Vagina (tissue), 2 donors: Measurements from ENCODE around the gene ZNRF1. TPM values are rescaled to one million over a fixed set of nuclear protein-coding genes. Genes with fewer than 3 reads are reported as not detected.

Source experiments
- DNase-seq, 2 donors: peaks; one replicate each; pipeline ENCODE4 v3.0.0-alpha.2; 2017; ENCODE audit errors: extremely low spot score in 2 of 2
- H3K27ac ChIP-seq: fragments of 200-600 bp; sonication (generic); one replicate; pipeline ENCODE4 v1.5.1; 2019
- H3K27me3 ChIP-seq: fragments of 200-600 bp; sonication (generic); one replicate; pipeline ENCODE4 v1.5.1; 2019
- H3K36me3 ChIP-seq, 2 donors: fragments of 200-600 bp; sonication (generic); one replicate each; pipeline ENCODE4 v1.5.1; 2017 to 2019
- H3K4me1 ChIP-seq: fragments of 200-600 bp; sonication (generic); one replicate; pipeline ENCODE4 v1.5.1; 2019
- H3K4me3 ChIP-seq, 2 donors: fragments of 200-600 bp; sonication (generic); 1 replicate in 1 of 2; 2 replicates in 1 of 2; pipeline ENCODE4 v1.5.1; 2016 to 2019
- H3K9me3 ChIP-seq: fragments of 200-600 bp; sonication (generic); one replicate; pipeline ENCODE4 v1.5.1; 2019
- POLR2A ChIP-seq, 2 donors: fragments of 450-650 bp; IDR thresholded peaks; one replicate each; pipeline ENCODE4 v1.6.1; 2017; ENCODE audit warnings: antibody characterized with exemption in 2 of 2, mild to moderate bottlenecking in 2 of 2, moderate library complexity in 2 of 2
- POLR2AphosphoS5 ChIP-seq, 2 donors: sonication (generic); formaldehyde crosslinking; IDR thresholded peaks; one replicate each; pipeline ENCODE4 v1.9.0; 2017; ENCODE audit warnings: antibody characterized with exemption in 2 of 2, mild to moderate bottlenecking in 2 of 2, low read depth in 1 of 2; ENCODE audit not compliant: insufficient read depth in 1 of 2
- intact Hi-C: fragments of 100-400 bp; cut with DNase I; formaldehyde crosslinking; loops from one replicate; pipeline ENCODE4 v1.15.1; 2023
- total RNA-seq: library from RNA; depleted of rRNA; stranded (reverse); fragments of >200 nt; gene quantifications from one replicate; pipeline ENCODE4 v1.2.3, GENCODE V29; 2016
- TF ChIP-seq, protein P1 (sequence below), 3 experiments: fragments of 450-650 bp in 2 of 3; fragments of 200-600 bp in 1 of 3; sonication (generic) in 1 of 3; IDR thresholded peaks; one replicate each; pipeline ENCODE4 v1.5.1; 2017 to 2019; ENCODE audit warnings: antibody characterized with exemption in 3 of 3, mild to moderate bottlenecking in 2 of 3, moderate library complexity in 2 of 3

ZNRF1 gene
- total RNA-seq, 1 donor from 2014 or later: 20.1 TPM

DNA sequence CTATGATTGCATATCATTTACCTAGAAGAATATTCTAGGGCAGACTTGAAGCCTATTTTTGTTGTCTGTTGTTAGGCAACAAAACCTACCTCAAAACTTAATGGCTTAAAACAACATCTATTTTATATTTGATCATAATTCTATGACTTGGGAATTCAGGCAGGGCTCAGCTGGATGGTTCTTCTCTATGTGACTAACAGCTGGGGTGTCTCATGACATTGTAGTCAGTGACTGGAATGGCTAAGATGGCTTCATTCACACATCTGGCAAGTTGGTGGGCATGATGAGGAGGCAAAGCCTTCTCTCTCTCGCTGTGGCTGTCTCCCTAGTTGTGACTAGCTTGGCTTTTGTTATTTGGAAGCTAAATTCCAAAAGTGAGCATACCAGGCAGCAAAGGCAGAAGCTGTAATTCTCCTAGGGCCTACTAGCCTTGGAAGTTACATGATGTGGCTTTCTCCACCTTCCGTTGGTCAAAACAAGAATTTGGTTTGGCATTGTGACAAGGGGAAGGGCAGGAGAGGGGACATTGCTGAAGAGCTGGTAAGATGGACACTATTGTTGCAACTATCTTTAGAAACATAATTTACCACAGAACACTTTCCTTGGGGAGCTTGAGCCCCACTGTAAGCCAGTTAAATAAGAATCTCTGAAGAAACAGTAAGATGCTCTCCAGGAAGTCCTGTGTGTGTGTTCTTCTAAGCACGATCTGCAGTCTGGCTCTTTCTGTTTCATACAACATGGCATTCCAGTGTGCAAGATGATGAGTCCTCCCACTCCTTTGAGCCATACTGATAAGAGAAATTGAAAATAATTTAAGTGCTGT is 39.4 kb downstream of the ZNRF1 start:
- H3K4me1 ChIP-seq: peaks cover 14% of the 10 kb centered on the region
- intact Hi-C loops: no loop called here
- no peak overlapping the region for H3K27ac ChIP-seq
- H3K27me3 ChIP-seq: no peaks in the 10 kb centered on the region
- DNase-seq: no peak
- TF ChIP-seq POLR2AphosphoS5 (IDR thresholded peaks at IDR 0.05; ENCODE audit: insufficient read depth in 1 of 2, low read depth in 1 of 2) (no peak), POLR2A (IDR thresholded peaks at IDR 0.05) (no peak)
- TF ChIP-seq, protein P1, sequence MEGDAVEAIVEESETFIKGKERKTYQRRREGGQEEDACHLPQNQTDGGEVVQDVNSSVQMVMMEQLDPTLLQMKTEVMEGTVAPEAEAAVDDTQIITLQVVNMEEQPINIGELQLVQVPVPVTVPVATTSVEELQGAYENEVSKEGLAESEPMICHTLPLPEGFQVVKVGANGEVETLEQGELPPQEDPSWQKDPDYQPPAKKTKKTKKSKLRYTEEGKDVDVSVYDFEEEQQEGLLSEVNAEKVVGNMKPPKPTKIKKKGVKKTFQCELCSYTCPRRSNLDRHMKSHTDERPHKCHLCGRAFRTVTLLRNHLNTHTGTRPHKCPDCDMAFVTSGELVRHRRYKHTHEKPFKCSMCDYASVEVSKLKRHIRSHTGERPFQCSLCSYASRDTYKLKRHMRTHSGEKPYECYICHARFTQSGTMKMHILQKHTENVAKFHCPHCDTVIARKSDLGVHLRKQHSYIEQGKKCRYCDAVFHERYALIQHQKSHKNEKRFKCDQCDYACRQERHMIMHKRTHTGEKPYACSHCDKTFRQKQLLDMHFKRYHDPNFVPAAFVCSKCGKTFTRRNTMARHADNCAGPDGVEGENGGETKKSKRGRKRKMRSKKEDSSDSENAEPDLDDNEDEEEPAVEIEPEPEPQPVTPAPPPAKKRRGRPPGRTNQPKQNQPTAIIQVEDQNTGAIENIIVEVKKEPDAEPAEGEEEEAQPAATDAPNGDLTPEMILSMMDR (IDR thresholded peaks at IDR 0.05): no peak
- H3K4me3 ChIP-seq: no peak overlapping the region
- H3K36me3 ChIP-seq: peaks cover 0 to 8% of the 10 kb centered on the region in 2 donors
- H3K9me3 ChIP-seq: peaks cover 10% of the 10 kb centered on the region

DNA sequence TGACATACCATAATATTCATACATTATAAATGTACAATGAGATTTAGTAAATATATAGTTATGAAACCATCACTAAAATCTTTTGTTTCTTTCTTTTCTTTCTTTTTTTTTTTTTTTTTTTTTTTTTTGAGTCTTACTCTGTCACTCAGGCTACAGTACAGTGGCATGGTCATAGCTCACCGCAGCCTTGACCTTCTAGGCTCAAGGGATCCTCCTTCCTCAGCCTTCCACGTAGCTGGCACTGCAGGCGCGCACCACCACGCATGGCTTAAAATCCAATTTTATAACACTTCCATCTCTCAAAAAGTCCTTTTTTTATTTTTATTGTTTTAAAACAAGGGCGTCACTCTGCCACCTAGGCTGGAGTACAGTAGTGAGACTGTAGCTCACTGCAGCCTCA is 41.1 kb downstream of the ZNRF1 start:
- no peak for DNase-seq
- intact Hi-C loops: loop anchor here (5.0 kb wide), 1 partner anchor 38 kb away; no protein-coding TSS in a partner anchor
- H3K4me1 ChIP-seq: peaks cover 30% of the 10 kb centered on the region
- H3K27me3 ChIP-seq: no peaks in the 10 kb centered on the region
- peaks cover 0 to 8% of the 10 kb centered on the region in 2 donors for H3K36me3 ChIP-seq
- H3K9me3 ChIP-seq: peaks cover 10% of the 10 kb centered on the region
- H3K27ac ChIP-seq: no peak overlapping the region
- H3K4me3 ChIP-seq: no peak overlapping the region
- TF ChIP-seq POLR2AphosphoS5 (IDR thresholded peaks at IDR 0.05; ENCODE audit: insufficient read depth in 1 of 2, low read depth in 1 of 2) (no peak), POLR2A (IDR thresholded peaks at IDR 0.05) (no peak)
- TF ChIP-seq, protein P1 (IDR thresholded peaks at IDR 0.05): no peak

DNA sequence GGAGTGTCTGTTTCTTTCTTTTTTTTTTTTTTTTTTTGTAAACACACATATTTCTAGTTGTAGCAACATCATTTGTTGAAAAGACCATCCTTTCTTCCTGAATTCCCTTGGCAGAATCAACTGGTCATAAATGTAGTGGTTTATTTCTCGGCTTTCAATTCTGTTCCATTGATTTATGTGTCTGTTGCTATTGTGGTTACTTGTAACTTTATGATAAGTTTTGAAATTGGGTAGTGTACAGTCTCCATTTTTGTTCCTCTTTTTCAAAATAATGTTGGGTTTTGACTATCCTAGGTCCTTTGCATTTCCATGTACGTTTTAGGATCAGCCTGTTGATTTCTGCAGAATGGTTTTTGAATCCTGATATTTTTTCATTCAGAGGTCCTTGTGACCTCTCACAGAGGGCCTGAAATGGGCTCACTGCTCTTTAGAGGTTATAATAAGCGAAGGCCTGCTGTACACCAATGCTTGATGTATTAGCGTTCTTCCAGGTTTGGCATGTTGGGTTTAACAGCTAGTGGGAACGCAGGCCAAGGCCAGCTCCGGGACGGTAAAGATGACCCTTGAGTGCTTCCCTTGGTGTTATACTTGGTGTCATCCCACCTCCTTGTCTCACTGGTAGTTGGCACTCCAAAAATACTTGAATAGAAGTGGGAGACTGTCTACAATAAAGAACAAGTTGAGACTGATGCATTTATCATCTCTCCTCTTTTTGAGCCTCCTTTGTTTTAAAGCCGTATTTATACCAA is 43.8 kb downstream of the ZNRF1 start:
- peaks cover 45% of the 10 kb centered on the region for H3K4me1 ChIP-seq
- intact Hi-C loops: loop anchor here (5.0 kb wide), 1 partner anchor 40 kb away; no protein-coding TSS in a partner anchor

DNA sequence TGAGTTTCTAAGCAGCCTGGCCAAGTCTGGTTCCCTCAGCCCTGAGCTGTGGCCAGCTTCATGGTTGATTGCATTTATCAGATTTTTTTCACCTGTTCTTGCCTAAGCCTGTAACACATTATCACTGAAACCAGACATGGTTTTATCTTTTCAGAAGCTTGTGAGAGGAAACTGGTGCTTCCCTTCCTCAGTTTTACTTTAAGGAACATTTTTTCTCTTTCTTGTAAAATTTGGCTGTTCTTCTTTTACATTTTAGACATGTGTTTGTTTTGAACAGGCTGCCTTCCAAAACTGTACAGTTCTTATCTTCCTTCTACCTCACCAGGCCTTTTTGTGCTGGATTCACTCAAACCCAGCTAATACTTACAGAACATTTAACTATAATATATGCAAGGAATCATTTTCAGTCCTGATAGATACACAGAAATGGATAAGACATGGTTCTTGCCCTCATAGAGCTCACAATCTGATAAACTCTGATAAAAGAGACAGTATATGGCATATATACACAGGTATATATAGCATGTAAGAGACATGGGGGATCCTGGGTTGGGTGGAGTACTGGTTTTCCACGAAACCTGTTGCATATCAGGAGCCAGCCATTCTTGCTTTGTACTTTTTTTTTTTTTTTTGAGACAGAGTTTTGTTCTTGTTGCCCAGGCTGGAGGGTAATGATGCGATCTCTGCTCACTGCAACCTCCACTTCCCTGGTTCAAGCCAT is 44.5 kb downstream of the ZNRF1 start:
- H3K27me3 ChIP-seq: no peaks in the 10 kb centered on the region
- peak overlapping the region; percentile 50 for H3K27ac ChIP-seq
- peaks cover under 1% of the 10 kb centered on the region for H3K9me3 ChIP-seq
- intact Hi-C loops: loop anchor here (5.0 kb wide), 1 partner anchor 41 kb away; no protein-coding TSS in a partner anchor
- no peak overlapping the region for H3K4me3 ChIP-seq
- TF ChIP-seq, protein P1 (IDR thresholded peaks at IDR 0.05): no peak
- TF ChIP-seq POLR2A (IDR thresholded peaks at IDR 0.05): no peak
- no peak for TF ChIP-seq POLR2AphosphoS5 (IDR thresholded peaks at IDR 0.05; ENCODE audit: insufficient read depth in 1 of 2, low read depth in 1 of 2)
- peaks cover 47% of the 10 kb centered on the region for H3K4me1 ChIP-seq
- H3K36me3 ChIP-seq: peaks cover 0 to 1% of the 10 kb centered on the region in 2 donors
- DNase-seq: no peak

More for the DNA sequence above, 43.8 kb downstream of the ZNRF1 start:
- no peak for DNase-seq
- Histone ChIP-seq H3K9me3 (peaks cover 8% of the 10 kb centered on the region), H3K36me3 (peaks cover 0 to 8% of the 10 kb centered on the region in 2 donors), H3K27ac (peak overlapping the region; percentile 50), H3K4me3 (no peak overlapping the region), H3K27me3 (no peaks in the 10 kb centered on the region)
- TF ChIP-seq, protein P1 (IDR thresholded peaks at IDR 0.05): no peak
- TF ChIP-seq POLR2A (IDR thresholded peaks at IDR 0.05) (no peak), POLR2AphosphoS5 (IDR thresholded peaks at IDR 0.05; ENCODE audit: insufficient read depth in 1 of 2, low read depth in 1 of 2) (no peak)
